Psoas muscle (tissue), 8 donors: ENCODE measurements around the gene PCBP4. TPM values are rescaled to one million over a fixed set of nuclear protein-coding genes. Genes with fewer than 3 reads are reported as not detected.
"Not testable (repeated sequence)": the region's sequence is repeated elsewhere in the genome, so short reads cannot be mapped to it uniquely, and the experiment has no call there.

Source experiments
- ATAC-seq, 4 donors: fragments of 200-7000 bp; cut with Tn5 transposase; one replicate each; pipeline ENCODE4 v1.9.1; 2020; ENCODE audit warnings: moderate library complexity in 3 of 4, mild to moderate bottlenecking in 2 of 4
- DNase-seq, 2 donors: peaks; one replicate each; pipeline ENCODE4 v3.0.0-alpha.2; 2020
- H3K27ac ChIP-seq: fragments of 200-600 bp; one replicate; pipeline ENCODE4 v1.8.0; 2022
- H3K27me3 ChIP-seq, 3 donors: fragments of 200-600 bp in 1 of 3; one replicate each; pipeline versions ENCODE4 v1.6.1 to v1.8.0; 2013 to 2022; ENCODE audit warnings: low read length in 2 of 3, mild to moderate bottlenecking in 2 of 3, moderate library complexity in 1 of 3; ENCODE audit not compliant: insufficient read depth in 3 of 3
- H3K36me3 ChIP-seq, 2 donors: fragments of 200-600 bp in 1 of 2; one replicate each; pipeline versions ENCODE4 v1.6.1 to v1.8.0; 2013 to 2022; ENCODE audit warnings: low read depth in 1 of 2, mild to moderate bottlenecking in 1 of 2, moderate library complexity in 1 of 2; ENCODE audit not compliant: insufficient read depth in 1 of 2
- H3K4me1 ChIP-seq: fragments of 200-600 bp; one replicate; pipeline ENCODE4 v1.8.0; 2022
- H3K4me3 ChIP-seq: fragments of 200-600 bp; one replicate; pipeline ENCODE4 v1.8.0; 2022; ENCODE audit warnings: mild to moderate bottlenecking
- H3K9me3 ChIP-seq: fragments of 200-600 bp; one replicate; pipeline ENCODE4 v1.8.0; 2022
- CTCF ChIP-seq: fragments of 200-600 bp; IDR thresholded peaks from one replicate; pipeline ENCODE4 v1.8.0; 2022; ENCODE audit warnings: antibody characterized with exemption
- WGBS, 3 donors: extraction: QIAGEN DNeasy Blood & Tissue Kit; methylation state at CpG; one replicate each; pipeline versions ENCODE4 v1.1.6 to v1.1.7; 2013; 5-methylcytosine and 5-hydroxymethylcytosine counted together
- intact Hi-C, 2 donors: fragments of 100-400 bp; cut with DNase I; formaldehyde crosslinking; loops; one replicate each; pipeline versions ENCODE4 v1.11.0 to v1.14.2; 2022
- polyA plus RNA-seq, 3 donors: library from polyadenylated mRNA; stranded (reverse); fragments of 200-250 nt; gene quantifications; one replicate each; pipeline ENCODE4 v1.2.3, GENCODE V29; 2013
- total RNA-seq, 4 donors: library from RNA; stranded (reverse); fragmentation: NEBNext Ultra II Directional in 2 of 4; extraction: Animal tissue kit (Norgen Biotek cat#: 25700) in 2 of 4; gene quantifications; one replicate each; pipeline versions ENCODE4 v1.2.1 to v1.2.4, GENCODE V29; 2021 to 2023
- donor health status: healthy with polysubstance abuse.
- donor health status: DM: no; HTN: no; CAD: no; lungs with moderate emphysema.
- donor health status: Bipolar disorder and iron deficiency.
- donor health status: healthy.
- donor health status: DM: yes; HTN: yes; CAD: no.
- donor health status: DM: no; HTN: no; CAD: no.
- donor health status: DM: no; HTN: no; CAD: no.
- donor health status: DM: yes; HTN: yes; CAD: no.

The PCBP4 gene
- total and polyA plus RNA-seq, 7 donors, result 36.0 to 161 (median 118) TPM

GRCh38 chr3:51929420-51930003 lies 37.7 kb downstream of the PCBP4 start:
- WGBS, 3 donors, result 84 to 87% (median 84%) methylated on average over 5 of the region's 5 CpGs
- no peak for TF ChIP-seq CTCF
- ATAC-seq (no peak), DNase-seq (no peak)
- peaks cover 2 to 29% of the 10 kb centered on the region in 2 donors for H3K36me3 ChIP-seq
- intact Hi-C loops, result no loop called here
- H3K9me3 ChIP-seq, result no peaks in the 10 kb centered on the region
- H3K27me3 ChIP-seq, result no peaks in the 10 kb centered on the region
- no peak overlapping the region for H3K4me3 ChIP-seq
- H3K4me1 ChIP-seq, result peaks cover 5% of the 10 kb centered on the region
- no peak overlapping the region for H3K27ac ChIP-seq

- H3K9me3 ChIP-seq, H3K27me3 ChIP-seq, H3K27ac ChIP-seq, DNase-seq, ATAC-seq, intact Hi-C loops, H3K4me3 ChIP-seq, H3K4me1 ChIP-seq: not testable (repeated sequence)
- H3K36me3 ChIP-seq, result peaks cover 2 to 24% of the 10 kb centered on the region in 2 donors
- 78 to 87% (median 81%) methylated on average over 2 to 3 of the region's 3 CpGs for WGBS, 3 donors
These were observed 38.3 kb downstream of the PCBP4 start for GRCh38 chr3:51928981-51929380.

GRCh38 chr3:51928438-51928837 lies 38.8 kb downstream of the PCBP4 start:
- Histone ChIP-seq H3K27ac (no peak overlapping the region), H3K4me3 (no peak overlapping the region), H3K4me1 (peaks cover 5% of the 10 kb centered on the region), H3K36me3 (peaks cover 0 to 19% of the 10 kb centered on the region in 2 donors), H3K9me3 (no peaks in the 10 kb centered on the region), H3K27me3 (no peaks in the 10 kb centered on the region)
- no peak for TF ChIP-seq CTCF
- ATAC-seq (no peak), DNase-seq (no peak)
- intact Hi-C loops, result no loop called here
- 93 to 97% (median 94%) methylated on average over 7 of the region's 7 CpGs for WGBS, 3 donors

- Histone ChIP-seq H3K9me3 (no peaks in the 10 kb centered on the region), H3K4me3 (no peak overlapping the region), H3K27ac (no peak overlapping the region), H3K27me3 (no peaks in the 10 kb centered on the region), H3K36me3 (peaks cover 0 to 8% of the 10 kb centered on the region in 2 donors), H3K4me1 (peaks cover 5% of the 10 kb centered on the region)
- 86 to 90% (median 89%) methylated on average over 5 of the region's 5 CpGs for whole genome bisulfite sequencing, 3 donors
- TF ChIP-seq CTCF, result no peak
- intact Hi-C loops, result no loop called here
- no peak for ATAC-seq
- DNase-seq, result no peak
These were observed 39.9 kb downstream of the PCBP4 start for GRCh38 chr3:51927061-51927977.

- intact Hi-C loops, result no loop called here
- no peak for ATAC-seq
- no peaks in the 10 kb centered on the region for H3K9me3 ChIP-seq
These were observed 46.1 kb downstream of the PCBP4 start for GRCh38 chr3:51921081-51921578.

More at GRCh38 chr3:51921081-51921578, 46.1 kb downstream of the PCBP4 start:
- Histone ChIP-seq H3K4me3 (no peak overlapping the region), H3K27me3 (no peaks in the 10 kb centered on the region), H3K36me3 (no peaks in the 10 kb centered on the region), H3K27ac (no peak overlapping the region), H3K4me1 (peaks cover 3% of the 10 kb centered on the region)
- DNase-seq, result no peak
- 80 to 84% (median 80%) methylated on average over 11 of the region's 11 CpGs for WGBS, 3 donors
- no peak for TF ChIP-seq CTCF
